OCI-M1 (cell line): ENCODE data around the gene GNPAT.

ENCODE experiments used
- DNase-seq: peaks from one replicate; lab custom pipeline; 2025; lab: John Stamatoyannopoulos, UW

Gene GNPAT

GRCh38 chr1:231317306-231318014 lies 76.4 kb downstream of the GNPAT start:
- no peak for DNase-seq

GRCh38 chr1:231318015-231318355 lies 77.0 kb downstream of the GNPAT start:
- DNase-seq: no peak

GRCh38 chr1:231318568-231318967 lies 77.6 kb downstream of the GNPAT start:
- no peak for DNase-seq

- no peak for DNase-seq
Measured at GRCh38 chr1:231319080-231319479, 78.1 kb downstream of the GNPAT start.

GRCh38 chr1:231322880-231323530 lies 82.0 kb downstream of the GNPAT start:
- no peak for DNase-seq

- DNase-seq: no peak
Measured at GRCh38 chr1:231324660-231325059, 83.6 kb downstream of the GNPAT start.

GRCh38 chr1:231326248-231326647 lies 85.2 kb downstream of the GNPAT start:
- no peak for DNase-seq
